Measurements from ENCODE around the gene YAP1.

- no peak for TF ChIP-seq CTCF (IDR thresholded peaks at IDR 0.05)
- no peak for TF ChIP-seq POLR2A (IDR thresholded peaks at IDR 0.05)
These were observed 128.2 kb downstream of the YAP1 start for GRCh38 chr11:102238391-102238821.

Measured in esophagus squamous epithelium (tissue), 4 donors.